HG02763 (cell line): ENCODE measurements around the gene PPARA.

ENCODE experiments used
- ATAC-seq: cut with Tn5 transposase; IDR thresholded peaks from one replicate; pipeline ENCODE4 v1.9.1; 2021; ENCODE audit warnings: mild to moderate bottlenecking, moderate library complexity; ENCODE audit not compliant: unreplicated experiment

Gene PPARA

GRCh38 chr22:46142548-46143490 lies 7.5 kb upstream of the PPARA start:
- ATAC-seq = no peak

GRCh38 chr22:46143491-46144147 lies 6.7 kb upstream of the PPARA start:
- ATAC-seq = no peak

DNA sequence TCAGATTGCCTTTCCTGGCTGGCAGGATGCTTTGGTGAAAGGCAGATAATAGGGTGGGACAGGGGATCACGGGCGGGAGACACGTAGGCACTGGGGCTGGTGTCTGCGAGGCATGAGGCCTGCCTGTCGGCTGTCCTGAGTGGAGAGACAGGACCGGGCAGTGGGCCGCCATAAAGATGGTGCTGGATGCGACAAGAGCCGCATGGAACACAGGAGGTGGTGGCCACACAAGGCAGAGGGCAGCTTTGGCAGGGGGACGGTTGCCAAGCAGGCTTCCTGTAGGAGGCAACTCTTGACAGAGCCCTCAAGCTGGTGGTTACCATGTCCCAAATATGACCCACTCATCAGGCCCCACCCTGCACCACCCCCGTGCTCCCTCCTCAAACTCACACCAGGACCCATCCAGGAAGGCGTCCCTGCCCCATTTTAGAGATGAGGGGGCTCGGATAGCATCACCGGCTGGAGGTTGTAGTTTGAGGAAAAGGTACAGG lies 4.9 kb upstream of the PPARA start:
- no peak for ATAC-seq

DNA sequence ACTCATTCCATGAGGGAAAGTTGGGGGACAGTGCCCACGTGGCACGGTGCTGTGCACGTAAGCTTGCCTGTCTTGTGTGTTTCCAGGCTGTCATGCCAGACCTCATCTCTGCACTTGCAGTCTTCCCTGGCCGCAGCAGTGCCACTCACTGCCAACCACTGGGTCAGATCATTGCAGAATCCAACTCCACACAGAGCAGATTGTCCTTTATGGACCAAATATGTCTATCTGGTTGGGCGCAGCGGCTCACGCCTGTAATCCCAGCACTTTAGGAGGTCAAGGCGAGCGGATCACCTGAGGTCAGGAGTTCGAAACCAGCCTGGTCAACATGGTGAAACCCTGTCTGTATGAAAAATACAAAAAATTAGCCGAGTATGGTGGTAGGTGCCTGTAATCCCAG lies 4.4 kb upstream of the PPARA start:
- ATAC-seq = no peak

DNA sequence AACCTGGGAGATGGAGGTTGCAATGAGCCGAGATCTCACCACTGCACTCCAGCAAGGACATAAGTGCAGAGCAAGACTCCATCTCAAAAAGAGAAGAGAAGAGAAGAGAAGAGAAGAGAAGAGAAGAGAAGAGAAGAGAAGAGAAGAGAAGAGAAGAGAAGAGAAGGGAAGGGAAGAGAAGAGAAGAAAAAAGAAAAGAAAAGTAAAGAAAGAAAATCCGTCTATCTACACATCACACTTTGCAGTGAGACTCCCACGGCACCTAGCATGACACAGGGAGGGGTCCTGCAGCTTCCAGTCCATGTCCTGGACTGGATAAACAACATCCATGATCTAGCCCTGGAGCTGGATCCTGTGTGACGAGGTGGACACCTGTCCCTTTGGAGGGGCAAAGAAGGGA lies 4.0 kb upstream of the PPARA start:
- no peak for ATAC-seq

DNA sequence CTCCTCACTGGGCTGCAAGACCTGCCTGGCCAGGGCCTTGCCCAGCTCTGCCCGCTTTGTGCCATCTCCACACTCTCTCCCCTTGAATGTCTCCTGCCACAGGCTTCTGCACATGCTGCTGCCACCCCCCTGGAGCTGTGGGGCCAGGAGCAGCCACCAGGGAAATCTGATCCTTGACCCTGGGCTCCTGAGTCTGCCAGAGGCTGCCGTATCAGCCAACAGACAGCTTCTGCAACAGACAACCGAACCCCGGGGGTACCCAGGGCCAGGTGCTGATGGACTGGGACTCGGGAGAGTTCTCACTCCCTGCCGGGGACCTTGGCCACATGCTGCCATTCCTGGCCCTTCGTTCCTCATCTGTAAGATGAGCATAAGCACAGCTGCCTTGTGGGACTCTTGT lies 3.3 kb upstream of the PPARA start:
- ATAC-seq = no peak

DNA sequence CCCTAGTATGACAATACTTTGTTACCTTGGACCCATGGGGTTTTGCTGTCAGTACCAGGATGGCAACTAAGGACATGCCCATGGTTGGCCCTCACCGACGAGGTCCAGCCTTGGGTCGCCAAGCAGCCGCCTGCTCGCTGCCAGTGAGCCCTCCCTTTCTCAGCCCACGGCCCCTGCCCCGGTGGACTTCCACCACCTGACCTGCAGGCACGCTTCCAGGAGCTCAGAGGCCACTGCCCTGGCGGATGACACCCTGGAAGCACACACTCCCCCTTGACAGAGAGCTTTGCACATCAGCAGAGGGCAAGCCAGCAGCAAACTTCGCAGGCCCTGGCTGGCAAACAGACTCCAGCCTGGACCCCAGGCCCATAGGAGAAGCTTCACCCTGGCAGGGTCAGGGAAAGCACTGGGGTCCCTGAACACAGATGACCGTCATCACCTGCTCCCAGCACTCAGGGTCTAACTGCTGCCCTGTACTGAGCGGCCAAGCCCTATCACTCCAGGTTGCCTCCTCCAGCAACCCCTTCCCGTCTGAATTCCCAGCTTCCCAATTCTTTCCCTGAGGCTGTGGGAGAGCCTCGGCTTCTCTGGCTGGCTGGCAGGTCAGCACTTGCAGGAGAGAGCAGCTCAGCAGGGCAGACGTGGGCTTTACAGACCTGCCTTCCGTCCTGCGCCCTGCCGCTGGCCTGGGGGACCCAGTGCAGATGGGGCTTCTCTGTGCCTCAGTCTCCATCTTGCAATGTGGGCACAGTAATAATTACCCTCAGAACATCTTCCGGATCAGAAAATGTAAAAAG lies 2.7 kb upstream of the PPARA start:
- ATAC-seq = no peak

GRCh38 chr22:46148336-46148735 lies 2.0 kb upstream of the PPARA start:
- no peak for ATAC-seq

GRCh38 chr22:46148816-46149511 lies 1.4 kb upstream of the PPARA start:
- ATAC-seq = no peak

GRCh38 chr22:46149512-46150033 lies 753 bp upstream of the PPARA start:
- ATAC-seq = no peak

DNA sequence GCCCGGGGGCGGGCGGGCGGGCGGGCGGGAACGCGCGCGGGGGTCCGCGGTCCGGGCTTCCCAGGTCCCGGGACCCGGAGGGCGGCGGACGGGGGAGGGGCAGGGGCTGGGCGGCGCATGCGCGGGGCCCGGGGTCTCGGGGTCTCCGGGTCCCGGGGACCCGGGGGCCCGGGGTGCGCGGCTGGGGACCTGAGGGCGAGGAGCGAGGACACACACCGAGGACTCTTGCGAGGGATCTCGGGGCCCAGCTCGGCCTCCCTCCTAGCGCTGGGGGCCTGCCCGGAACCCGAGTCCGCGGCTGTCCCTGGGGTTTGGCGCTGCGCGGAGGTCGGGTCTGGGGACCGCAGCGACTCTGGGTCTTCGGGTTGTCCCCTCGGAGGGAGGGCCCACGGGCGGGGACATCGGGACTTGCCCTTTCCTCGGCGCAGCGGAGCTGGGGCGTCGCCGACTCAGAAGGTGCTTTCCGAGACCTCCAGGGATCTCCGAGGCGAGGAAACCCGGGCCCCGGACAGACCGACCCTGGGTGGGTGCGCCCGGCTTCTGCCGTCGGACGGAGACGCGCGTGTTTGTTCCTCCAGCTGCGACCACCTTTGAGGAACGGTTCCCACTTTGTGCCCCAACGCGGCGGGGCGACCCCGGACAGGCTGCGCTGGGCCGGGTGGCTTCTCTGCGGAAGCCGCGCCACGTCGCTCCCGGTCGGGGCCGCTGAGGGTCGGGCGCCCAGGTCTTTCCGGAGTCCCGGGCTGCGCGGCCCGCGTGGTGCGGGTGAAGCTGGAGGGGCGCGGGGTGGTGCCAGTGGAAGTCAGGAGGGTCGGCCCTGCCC lies 540 bp downstream of the PPARA start:
- peak; percentile 29 for ATAC-seq

- ATAC-seq = no peak
These were observed 3.6 kb downstream of the PPARA start for GRCh38 chr22:46153930-46154329.

DNA sequence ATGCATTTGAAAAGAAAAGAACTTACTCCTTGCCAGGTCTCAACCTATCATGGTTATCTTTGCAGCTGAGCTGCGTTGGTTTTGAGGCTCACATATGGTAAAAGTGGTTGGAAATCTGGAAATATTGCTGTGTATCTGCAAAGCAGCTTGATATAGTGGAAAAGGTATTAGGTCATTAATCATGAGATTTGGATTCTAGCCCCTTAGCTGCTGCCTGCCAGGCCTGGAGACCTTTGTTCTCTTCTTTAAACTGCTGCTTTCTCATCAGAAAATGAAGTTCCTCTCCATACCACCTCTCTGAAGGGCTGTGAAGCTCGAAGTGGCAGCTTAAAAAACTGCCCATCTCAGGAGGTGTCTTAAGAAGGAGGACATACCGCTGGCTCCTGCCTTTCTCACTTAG lies 5.7 kb downstream of the PPARA start:
- no peak for ATAC-seq

GRCh38 chr22:46158283-46158682 lies 8.0 kb downstream of the PPARA start:
- ATAC-seq = no peak

DNA sequence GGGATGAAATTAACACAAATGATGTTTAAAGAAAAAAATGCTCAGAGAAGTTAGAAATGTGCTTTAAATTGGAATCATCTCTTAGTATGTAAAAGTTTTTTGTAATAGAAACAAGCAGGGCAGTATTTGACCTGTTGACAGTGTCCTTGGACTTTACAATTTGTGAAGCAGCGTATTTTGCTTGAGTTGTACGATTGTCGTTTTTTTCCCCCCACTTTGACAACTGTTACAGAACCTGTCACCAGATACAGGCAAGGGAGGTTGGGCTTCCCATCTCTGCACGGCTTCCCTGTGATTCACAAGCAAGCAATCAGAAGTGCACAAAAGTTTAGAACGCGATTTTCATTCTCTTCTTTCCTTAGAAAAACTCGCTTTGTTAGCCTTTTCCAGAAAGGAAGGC lies 8.9 kb downstream of the PPARA start:
- no peak for ATAC-seq

DNA sequence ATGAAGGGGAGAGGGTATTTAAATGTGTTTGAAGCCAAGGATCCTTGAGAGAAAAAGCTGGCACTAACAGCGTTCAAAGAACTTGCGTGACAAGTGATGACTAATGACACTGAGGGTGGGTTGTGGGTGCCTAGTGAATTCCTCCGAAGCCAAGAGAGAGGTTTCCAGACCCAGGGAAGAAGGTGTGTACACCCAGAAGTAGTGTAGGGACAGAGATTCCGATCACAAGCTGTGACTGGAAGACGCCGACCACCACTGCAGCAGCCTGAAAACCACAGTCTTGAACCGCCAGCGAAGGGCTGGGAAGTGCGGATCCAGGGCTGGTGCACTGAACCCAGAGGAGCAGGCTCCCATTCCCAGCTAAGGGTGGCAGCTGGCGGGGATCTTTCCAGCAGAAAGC lies 9.5 kb downstream of the PPARA start:
- ATAC-seq = no peak

DNA sequence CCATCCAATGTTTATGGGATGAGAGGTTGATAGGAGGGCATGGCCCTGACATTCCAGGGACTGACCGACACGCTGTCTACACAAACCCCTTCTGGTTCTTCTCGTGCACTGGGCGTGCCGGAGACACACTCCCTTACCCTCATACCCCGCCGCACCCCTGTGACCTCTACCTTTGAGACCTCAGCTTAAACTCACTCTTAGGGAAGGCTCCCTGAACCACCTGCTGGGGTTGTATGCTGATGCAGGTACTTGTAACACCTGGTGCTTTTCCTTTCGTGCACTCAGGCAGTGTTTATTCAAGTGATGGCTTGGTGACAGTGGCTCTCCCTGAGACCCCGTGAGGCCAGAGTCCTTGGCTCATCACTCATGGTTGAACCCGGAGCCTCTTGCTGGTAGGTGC lies 12.0 kb downstream of the PPARA start:
- ATAC-seq = no peak

- no peak for ATAC-seq
These were observed 12.6 kb downstream of the PPARA start for GRCh38 chr22:46162771-46163556.

GRCh38 chr22:46163557-46163888 lies 13.2 kb downstream of the PPARA start:
- ATAC-seq = no peak
